ENCODE measurements around the gene LMF1. TPM values are rescaled to one million over a fixed set of nuclear protein-coding genes. Genes with fewer than 3 reads are reported as not detected.

The LMF1 gene
- total RNA-seq, 1 donor: 35.8 TPM

DNA sequence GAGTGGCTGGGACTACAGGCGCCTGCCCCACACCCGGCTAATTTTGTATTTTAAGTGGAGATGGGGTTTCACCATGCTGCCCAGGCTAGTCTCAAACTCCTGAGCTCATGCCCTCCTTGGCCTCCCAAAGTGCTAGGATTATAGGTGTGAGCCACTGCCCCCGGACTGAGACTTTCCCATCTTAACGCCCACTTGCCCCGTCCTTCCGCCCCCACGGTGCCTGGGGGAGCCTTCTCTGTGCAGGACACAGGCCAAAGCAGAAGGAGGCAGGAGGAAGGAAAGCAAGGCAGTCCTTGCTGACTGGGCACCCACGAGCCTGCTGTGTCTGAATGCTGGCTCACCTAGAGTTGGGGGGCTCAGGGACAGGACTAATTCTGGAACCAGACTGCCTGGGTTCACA, 152.7 kb downstream of the LMF1 start:
- no peak for DNase-seq (ENCODE audit: insufficient read length, low spot score, missing footprints)
- no peaks in the 10 kb centered on the region for H3K9me3 ChIP-seq (ENCODE audit: low read depth, low read length)
- no peak overlapping the region for H3K4me3 ChIP-seq (ENCODE audit: insufficient read depth, low read length)
- H3K4me1 ChIP-seq (ENCODE audit: insufficient read depth, low read length): no peaks in the 10 kb centered on the region
- no peak overlapping the region for H3K27ac ChIP-seq (ENCODE audit: low read depth, low read length)
- H3K4me2 ChIP-seq (ENCODE audit: insufficient read depth, low read length): no peak overlapping the region
- peaks cover 40% of the 10 kb centered on the region for H3K27me3 ChIP-seq (ENCODE audit: insufficient read depth, low read length)
- H3K36me3 ChIP-seq (ENCODE audit: insufficient read depth, low read length): no peaks in the 10 kb centered on the region
- TF ChIP-seq, protein P1, sequence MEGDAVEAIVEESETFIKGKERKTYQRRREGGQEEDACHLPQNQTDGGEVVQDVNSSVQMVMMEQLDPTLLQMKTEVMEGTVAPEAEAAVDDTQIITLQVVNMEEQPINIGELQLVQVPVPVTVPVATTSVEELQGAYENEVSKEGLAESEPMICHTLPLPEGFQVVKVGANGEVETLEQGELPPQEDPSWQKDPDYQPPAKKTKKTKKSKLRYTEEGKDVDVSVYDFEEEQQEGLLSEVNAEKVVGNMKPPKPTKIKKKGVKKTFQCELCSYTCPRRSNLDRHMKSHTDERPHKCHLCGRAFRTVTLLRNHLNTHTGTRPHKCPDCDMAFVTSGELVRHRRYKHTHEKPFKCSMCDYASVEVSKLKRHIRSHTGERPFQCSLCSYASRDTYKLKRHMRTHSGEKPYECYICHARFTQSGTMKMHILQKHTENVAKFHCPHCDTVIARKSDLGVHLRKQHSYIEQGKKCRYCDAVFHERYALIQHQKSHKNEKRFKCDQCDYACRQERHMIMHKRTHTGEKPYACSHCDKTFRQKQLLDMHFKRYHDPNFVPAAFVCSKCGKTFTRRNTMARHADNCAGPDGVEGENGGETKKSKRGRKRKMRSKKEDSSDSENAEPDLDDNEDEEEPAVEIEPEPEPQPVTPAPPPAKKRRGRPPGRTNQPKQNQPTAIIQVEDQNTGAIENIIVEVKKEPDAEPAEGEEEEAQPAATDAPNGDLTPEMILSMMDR (IDR thresholded peaks at IDR 0.05; ENCODE audit: extremely low read depth, low read depth, low read length): no peak
- no peak overlapping the region for H2AFZ ChIP-seq (ENCODE audit: low read length)
- no peaks in the 10 kb centered on the region for H3K79me2 ChIP-seq (ENCODE audit: insufficient read depth, low read length)
- H4K20me1 ChIP-seq (ENCODE audit: insufficient read depth, low read length): no peaks in the 10 kb centered on the region

DNA sequence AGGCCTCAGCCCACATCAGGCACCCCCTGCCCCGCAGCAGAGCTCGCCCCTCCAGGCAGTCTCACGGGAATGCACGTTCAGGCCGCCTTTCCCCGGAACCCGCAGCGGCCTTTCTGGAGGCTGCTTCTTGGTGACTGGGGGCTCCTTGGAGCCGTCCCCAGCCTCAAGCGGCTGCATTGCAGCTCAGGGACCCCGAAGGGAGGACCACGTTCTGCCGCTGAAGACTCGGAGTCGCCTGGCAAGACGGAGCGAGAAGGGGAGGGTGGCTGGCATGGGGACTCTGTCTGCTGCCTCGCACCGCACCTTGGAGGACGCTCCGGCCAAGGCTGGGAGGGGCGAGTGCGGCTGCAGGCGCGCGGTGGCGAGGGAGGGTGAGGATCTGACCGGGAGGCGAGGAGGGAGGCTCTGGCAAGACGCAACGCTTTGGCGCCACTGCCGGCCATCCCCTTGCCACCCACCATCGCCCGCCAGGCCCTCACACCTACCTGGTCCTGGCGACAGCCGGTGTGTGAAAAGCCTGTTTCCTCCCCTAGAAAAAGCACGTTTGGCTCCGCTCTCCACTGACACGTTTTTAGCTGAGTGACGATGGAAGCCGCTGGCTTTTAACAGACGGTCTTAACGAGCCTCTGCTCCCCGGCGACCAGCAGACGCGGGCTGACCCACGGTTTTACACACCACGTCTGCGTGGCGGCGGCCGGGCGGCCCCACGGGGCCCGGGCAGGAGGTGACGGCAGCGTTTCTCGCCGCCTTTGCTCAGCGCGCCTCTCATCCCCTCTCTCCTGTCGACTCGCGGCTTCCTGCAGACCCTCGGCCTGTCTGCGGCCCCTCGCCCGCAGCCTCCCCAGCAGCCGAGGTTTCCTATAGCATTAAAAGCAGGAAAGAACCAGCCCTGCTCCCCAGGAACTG, 153.5 kb downstream of the LMF1 start:
- Histone ChIP-seq H3K9me3 (ENCODE audit: low read depth, low read length) (no peaks in the 10 kb centered on the region), H2AFZ (ENCODE audit: low read length) (no peak overlapping the region), H3K27ac (ENCODE audit: low read depth, low read length) (no peak overlapping the region), H3K27me3 (ENCODE audit: insufficient read depth, low read length) (peaks cover 45% of the 10 kb centered on the region), H3K79me2 (ENCODE audit: insufficient read depth, low read length) (no peaks in the 10 kb centered on the region), H3K4me3 (ENCODE audit: insufficient read depth, low read length) (no peak overlapping the region), H4K20me1 (ENCODE audit: insufficient read depth, low read length) (no peaks in the 10 kb centered on the region), H3K36me3 (ENCODE audit: insufficient read depth, low read length) (no peaks in the 10 kb centered on the region), H3K4me2 (ENCODE audit: insufficient read depth, low read length) (no peak overlapping the region), H3K4me1 (ENCODE audit: insufficient read depth, low read length) (no peaks in the 10 kb centered on the region)
- TF ChIP-seq, protein P1 (IDR thresholded peaks at IDR 0.05; ENCODE audit: extremely low read depth, low read depth, low read length): no peak
- peak; percentile 68 for DNase-seq (ENCODE audit: insufficient read length, low spot score, missing footprints)

DNA sequence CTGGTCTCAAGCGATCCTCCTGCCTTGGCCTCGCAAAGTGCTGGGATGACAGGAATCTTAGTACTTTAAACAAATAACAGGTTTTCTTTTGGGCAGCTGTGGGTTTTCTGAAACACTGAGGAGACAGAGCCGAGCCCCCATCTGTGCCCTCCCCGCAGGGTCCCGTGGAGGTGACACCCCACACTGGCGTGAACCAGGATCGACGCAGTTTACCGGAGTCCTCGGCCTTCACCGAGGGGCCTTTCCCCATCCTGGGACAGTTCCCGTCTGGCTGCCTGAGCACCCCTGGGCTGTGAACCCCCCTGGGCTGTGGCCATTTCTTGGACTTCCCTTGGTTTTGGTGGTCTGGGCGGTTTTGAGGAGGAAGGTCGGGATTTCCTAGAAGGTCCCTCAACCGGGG, 154.9 kb downstream of the LMF1 start:
- DNase-seq (ENCODE audit: insufficient read length, low spot score, missing footprints): no peak
- no peaks in the 10 kb centered on the region for H4K20me1 ChIP-seq (ENCODE audit: insufficient read depth, low read length)
- H3K27me3 ChIP-seq (ENCODE audit: insufficient read depth, low read length): peaks cover 45% of the 10 kb centered on the region
- no peaks in the 10 kb centered on the region for H3K79me2 ChIP-seq (ENCODE audit: insufficient read depth, low read length)
- no peaks in the 10 kb centered on the region for H3K9me3 ChIP-seq (ENCODE audit: low read depth, low read length)
- H3K4me3 ChIP-seq (ENCODE audit: insufficient read depth, low read length): no peak overlapping the region
- H3K36me3 ChIP-seq (ENCODE audit: insufficient read depth, low read length): no peaks in the 10 kb centered on the region
- TF ChIP-seq, protein P1 (IDR thresholded peaks at IDR 0.05; ENCODE audit: extremely low read depth, low read depth, low read length): no peak
- no peaks in the 10 kb centered on the region for H3K4me1 ChIP-seq (ENCODE audit: insufficient read depth, low read length)
- no peak overlapping the region for H2AFZ ChIP-seq (ENCODE audit: low read length)
- H3K4me2 ChIP-seq (ENCODE audit: insufficient read depth, low read length): no peak overlapping the region
- H3K27ac ChIP-seq (ENCODE audit: low read depth, low read length): no peak overlapping the region

DNA sequence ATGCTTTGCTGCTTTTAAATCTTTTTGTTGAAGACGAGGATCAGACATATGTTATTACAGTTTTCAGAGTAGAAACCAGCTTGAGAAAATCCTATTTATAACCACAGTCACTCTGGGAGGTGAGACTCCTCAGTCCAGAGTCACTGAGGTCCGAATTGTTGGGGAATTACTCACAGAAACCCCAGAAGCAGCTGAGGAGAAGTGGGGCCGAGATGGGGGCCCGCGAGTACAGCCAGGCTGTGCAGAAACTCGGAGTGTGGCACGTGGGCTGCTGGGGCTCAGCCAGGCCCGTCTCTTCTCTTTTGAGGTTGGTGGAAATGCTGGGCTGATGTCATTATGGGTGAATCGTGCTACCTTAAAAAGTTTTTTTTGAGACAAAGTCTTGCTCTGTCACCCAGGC, 155.8 kb downstream of the LMF1 start:
- H3K27me3 ChIP-seq (ENCODE audit: insufficient read depth, low read length): peaks cover 45% of the 10 kb centered on the region
- no peaks in the 10 kb centered on the region for H3K4me1 ChIP-seq (ENCODE audit: insufficient read depth, low read length)
- H2AFZ ChIP-seq (ENCODE audit: low read length): no peak overlapping the region
- H3K9me3 ChIP-seq (ENCODE audit: low read depth, low read length): no peaks in the 10 kb centered on the region
- H3K27ac ChIP-seq (ENCODE audit: low read depth, low read length): no peak overlapping the region
- H3K36me3 ChIP-seq (ENCODE audit: insufficient read depth, low read length): no peaks in the 10 kb centered on the region
- peak; percentile 94 for DNase-seq (ENCODE audit: insufficient read length, low spot score, missing footprints)
- TF ChIP-seq, protein P1 (IDR thresholded peaks at IDR 0.05; ENCODE audit: extremely low read depth, low read depth, low read length): no peak
- peak overlapping the region; percentile 24 for H3K4me2 ChIP-seq (ENCODE audit: insufficient read depth, low read length)
- H3K79me2 ChIP-seq (ENCODE audit: insufficient read depth, low read length): no peaks in the 10 kb centered on the region
- no peak overlapping the region for H3K4me3 ChIP-seq (ENCODE audit: insufficient read depth, low read length)
- no peaks in the 10 kb centered on the region for H4K20me1 ChIP-seq (ENCODE audit: insufficient read depth, low read length)

Data from osteoblast (primary cell).